ENCODE measurements around the gene ARHGEF16.

ARHGEF16 gene

DNA sequence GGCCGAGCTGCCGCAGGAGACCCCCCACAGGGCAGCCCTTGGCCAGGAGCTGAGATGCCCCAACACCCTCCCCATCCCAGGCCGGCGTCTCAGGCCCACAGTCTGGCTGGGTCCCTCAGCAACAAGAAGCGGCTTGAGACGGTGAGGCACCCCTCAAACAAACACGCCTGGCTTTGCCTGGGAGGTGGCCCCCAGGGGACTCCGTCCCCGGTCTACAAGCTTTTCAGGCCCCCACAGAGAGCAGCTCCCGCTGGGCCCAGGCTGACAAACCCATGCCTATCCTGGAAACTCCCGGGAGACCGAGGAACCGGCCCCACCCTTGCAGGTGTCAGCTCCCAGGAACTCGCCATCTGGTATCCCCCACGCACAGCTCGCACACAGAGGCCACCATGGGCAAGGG, 67.0 kb downstream of the ARHGEF16 start:
- DNase-seq: no peak

DNA sequence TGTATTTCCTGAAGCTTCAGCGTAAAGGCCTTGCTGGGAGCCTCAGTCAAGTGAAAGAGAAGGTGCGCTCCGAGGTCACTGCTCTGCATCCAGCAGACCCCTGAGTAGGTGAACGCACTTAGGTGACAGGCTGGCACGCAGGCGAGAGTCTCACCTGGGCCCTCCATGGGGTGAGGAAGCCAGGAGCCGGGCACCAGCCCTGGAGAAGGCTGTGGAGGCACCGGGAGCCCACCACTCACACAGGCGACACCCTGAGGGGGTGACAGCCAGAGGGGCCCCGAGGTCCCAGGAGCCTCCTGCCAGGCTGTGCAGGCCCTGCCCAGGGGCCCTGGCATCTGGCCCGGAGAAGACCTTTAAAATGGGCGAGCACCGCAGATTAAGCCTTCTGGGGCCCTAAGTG, 67.6 kb downstream of the ARHGEF16 start:
- DNase-seq: no peak

DNA sequence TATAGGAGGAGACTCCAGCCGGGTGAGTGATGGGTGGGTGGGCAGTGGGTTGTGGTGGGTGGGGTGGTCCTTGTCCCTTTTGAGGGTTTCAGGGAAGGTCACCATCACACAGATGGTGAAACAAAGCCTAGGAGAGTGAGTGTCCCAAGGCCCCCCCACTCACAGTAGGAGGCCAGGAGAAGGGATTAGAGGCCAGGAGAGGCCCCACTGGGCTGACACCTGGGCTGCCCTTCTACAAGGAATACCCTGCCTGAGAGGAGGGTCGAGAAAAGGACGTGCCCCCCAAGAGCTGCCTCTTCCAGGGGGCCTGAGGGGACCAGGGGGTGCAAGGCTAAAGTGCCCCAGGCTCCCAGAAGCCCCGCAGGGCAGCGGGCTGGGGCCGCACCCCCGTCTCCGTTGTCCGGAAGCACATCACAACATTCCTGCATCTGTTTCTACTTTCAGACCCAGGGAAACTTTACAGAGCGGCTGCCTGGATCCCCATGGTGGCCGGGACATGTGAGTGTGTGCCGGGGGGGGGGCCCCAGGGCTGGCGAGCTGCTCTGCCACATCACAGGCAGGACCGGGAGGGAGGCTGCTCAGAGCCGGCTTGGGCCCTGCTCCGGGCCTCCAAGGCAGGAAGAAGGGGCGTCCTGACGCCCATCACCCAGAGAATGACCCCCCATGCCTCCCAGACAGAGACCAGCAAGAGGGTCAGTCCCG, 68.2 kb downstream of the ARHGEF16 start:
- DNase-seq: no peak

DNA sequence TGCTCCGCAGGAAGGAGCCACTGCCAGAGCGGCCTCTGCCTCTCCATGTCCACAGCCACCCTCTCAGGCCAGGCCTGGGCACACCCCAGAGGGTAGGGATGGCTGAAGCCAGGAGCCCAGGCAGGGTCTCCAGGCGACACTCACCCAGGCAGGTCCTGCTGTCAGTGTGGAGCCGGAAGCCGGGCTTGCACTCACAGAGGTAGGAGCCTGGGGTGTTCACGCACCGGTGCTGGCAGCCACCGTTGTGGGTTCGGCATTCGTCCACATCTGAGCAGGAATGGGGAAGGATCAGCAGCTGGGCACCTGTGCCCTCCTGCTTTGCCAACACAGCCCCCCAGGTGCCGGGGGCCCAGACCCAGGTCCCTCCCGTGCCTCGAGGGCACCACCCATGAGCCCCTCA, 69.5 kb downstream of the ARHGEF16 start:
- DNase-seq: no peak

DNA sequence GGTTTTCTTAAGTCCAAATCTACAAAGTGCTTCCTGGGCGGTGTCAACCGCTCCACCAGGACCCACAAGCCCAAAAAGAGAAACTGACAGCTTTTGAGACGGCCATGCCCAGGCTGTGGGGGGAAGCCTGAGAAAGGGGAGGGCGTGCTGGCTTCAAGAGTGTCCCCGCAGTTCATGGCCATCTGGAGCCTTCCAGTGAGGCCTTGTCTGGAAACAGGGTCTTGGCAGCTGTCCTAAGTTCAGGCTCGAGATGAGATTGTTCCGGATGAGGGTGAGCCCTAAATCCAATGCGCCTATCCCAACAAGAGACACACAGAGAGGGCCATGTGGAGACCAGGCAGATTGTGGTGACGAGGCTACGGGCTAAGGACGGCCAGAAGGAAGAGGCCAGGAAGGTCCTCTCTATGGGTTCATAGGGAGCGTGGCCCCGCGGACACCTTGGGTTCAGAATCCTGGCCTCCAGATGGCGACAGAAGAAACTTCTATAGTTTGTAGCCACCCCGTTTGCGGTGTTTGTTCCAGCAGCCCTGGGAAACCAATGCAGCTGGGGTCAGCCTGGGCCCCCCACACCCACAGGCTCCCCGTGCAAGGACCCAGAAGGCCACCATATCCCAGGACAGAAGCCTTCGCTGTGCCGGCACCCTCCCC, 70.2 kb downstream of the ARHGEF16 start:
- no peak for DNase-seq

DNA sequence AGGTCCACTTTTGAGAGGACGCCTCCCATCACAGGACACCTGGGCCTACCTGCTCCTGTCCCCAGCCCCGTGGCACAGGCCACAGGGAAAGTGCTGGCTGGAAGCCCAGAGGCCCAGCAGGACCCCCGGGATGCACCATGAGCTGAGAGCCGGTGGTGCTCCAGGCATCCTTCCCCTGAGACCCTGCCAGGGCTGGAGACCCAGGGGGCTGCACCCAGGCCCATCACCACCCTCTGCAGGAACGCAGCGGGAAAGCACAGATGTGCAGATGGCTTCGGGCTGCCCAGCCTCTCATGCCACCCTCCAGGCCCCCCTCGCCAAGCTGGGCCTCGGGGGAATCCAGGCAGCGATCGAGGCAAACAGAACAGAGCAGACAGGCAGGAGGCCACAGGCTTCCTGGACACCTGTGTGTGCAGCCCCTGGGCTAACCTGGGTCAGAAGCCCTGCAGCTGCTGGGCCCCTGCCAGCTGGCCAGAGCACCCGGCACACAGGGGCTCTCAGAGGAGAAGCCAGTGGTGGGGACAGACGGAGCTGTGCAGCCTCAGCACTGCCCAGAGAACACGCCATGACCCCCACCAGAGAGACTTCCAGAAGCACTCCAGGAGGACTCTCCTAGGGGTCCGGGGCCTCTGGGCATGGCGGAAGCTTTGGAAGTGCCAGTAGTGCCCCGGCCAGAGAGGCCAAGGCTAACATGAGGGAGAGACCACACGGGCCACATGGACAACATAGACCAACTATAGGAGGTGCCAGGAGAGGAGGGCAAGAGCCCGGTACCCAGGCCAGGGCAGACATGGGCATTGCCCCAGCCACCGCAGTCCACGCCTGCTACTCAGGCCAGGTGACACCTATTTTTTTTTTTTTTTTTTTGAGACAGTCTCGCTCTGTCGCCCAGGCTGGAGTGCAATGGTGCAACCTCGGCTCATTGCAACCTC, 71.4 kb downstream of the ARHGEF16 start:
- DNase-seq: no peak

DNA sequence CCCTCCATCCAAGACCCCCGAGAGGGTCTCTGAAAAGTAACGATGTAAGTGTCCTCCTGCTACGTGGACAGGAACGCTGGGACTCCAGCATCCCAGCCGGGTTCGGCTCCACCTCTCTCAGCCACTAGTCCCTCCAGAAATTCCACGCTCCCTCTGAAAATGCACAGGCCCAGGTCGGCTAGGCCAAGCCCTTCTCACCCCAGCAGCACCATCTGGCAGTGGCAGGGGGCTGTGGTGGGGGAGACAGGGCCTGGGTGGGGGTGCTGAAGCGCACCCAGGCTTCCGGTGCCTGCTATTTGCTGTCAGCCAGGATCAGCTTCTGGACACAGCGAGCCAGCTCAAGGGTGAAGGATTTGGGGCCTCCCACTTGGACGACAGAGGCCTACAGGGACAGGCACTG, 73.3 kb downstream of the ARHGEF16 start:
- DNase-seq: no peak

DNA sequence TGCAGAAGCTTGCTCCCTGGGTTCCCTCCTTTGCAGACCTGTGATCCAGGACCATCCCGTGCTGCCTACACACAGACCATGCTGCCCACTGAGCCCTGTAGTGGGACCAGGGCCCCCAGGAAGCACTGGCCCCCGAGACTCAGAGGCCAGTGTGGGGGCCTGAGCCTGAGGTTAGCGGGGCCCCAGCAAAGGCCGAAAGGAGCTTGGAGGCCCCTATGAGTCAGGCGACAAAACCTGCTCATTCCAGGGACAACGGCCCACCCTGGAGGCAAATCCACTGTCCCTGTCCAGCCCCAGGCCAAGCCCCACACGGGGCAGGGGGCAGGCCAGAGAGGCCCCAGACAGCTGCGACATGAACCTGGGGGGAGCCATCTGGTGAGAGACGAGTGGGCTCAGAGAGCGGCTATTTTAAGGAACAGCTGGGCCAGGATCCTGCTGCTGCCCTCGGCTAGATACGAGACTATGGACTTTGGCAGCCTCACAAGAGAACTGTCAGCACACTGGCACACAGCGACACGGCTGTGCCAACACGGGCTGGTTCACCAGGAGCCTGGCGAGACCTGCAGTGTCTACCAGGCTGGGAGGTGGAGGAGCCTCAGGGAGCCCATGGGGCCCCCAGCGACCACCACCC, 74.7 kb downstream of the ARHGEF16 start:
- no peak for DNase-seq

DNA sequence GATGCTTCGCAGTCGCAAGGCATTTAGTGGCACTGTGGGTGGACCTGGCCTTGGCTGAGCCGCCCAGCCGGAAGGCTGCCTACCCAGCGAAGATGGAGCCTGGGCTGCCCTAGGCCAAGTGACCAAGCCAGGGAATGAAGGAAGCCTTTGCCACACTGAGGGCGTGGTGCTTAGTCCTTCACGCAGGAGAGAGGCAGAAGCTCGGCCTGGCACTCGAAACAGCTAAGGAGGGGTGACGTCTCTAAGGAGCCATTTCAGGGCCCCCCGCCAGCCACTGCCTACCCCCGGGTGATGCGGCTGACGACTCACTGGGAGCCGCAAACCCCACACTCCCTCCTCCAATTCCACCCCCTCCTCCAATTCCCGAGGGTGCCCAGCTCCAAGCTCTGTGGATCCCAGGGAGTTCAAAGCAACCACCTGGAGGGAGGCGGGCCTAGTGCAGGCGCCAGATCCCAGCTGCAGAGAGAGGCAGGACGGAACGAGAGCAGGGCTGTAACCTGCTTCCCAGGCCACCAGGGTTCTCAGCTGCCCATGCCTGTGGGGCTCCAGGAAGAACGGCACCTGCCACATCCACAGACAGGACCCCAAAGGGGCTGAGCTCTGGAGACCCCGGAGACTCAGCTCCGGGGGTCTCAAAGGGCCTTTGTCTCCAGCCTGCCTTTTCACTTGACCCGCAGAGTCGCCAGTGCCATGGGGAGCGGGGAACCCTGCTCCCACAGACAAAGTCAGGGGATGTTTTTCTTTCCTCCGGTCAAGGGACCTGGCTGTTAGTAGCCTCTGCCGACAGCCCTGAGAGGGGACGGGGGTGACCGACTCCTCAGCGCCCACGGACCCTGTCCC, 75.8 kb downstream of the ARHGEF16 start:
- no peak for DNase-seq
